A673 (cell line): Measurements from ENCODE around the gene GUCA1A.

ENCODE experiments used
- CTCF ChIP-seq: fragments of 300-800, 200-600 bp; sonication (generic); conservative IDR thresholded peaks from 2 replicates; pipeline ENCODE4 v1.5.1; 2017; ENCODE audit warnings: low read depth, mild to moderate bottlenecking, antibody characterized with exemption, low read length, moderate library complexity, mixed read lengths
- EZH2 ChIP-seq: fragments of 200-600 bp; sonication (generic); IDR thresholded peaks from 2 replicates; pipeline ENCODE4 v1.6.1; 2017; ENCODE audit warnings: borderline replicate concordance, low read depth, mild to moderate bottlenecking, mixed read lengths, antibody characterized with exemption, low read length; ENCODE audit not compliant: poor library complexity, severe bottlenecking

- TF ChIP-seq CTCF (no peak), EZH2 (no peak)
These were observed 30.9 kb upstream of the GUCA1A start, which contains the start of gene C6orf132 for GRCh38 chr6:42142118-42142835.
